ENCODE results near the gene SPNS2.

Gene SPNS2

GRCh38 chr17:4550534-4551039, 51.9 kb downstream of the SPNS2 start:
- DNase-seq (ENCODE audit: low spot score): no peak

GRCh38 chr17:4551141-4551540, 52.5 kb downstream of the SPNS2 start:
- DNase-seq (ENCODE audit: low spot score): no peak

GRCh38 chr17:4551796-4552525, 53.3 kb downstream of the SPNS2 start:
- no peak for DNase-seq (ENCODE audit: low spot score)

GRCh38 chr17:4553669-4554068, 55.0 kb downstream of the SPNS2 start:
- DNase-seq (ENCODE audit: low spot score): no peak

GRCh38 chr17:4554441-4554996, 55.8 kb downstream of the SPNS2 start:
- no peak for DNase-seq (ENCODE audit: low spot score)

GRCh38 chr17:4554997-4555799, 56.5 kb downstream of the SPNS2 start, which contains the start of gene MYBBP1A:
MYBBP1A (minus strand) TSS chr17:4555384; CDS start chr17:4555324, 60 bp downstream.
- DNase-seq (ENCODE audit: low spot score): peak; percentile 97

- no peak for DNase-seq (ENCODE audit: low spot score)
These were observed 57.4 kb downstream of the SPNS2 start for GRCh38 chr17:4555873-4556759.

- DNase-seq (ENCODE audit: low spot score): no peak
These were observed 58.3 kb downstream of the SPNS2 start for GRCh38 chr17:4556996-4557395.

- no peak for DNase-seq (ENCODE audit: low spot score)
These were observed 59.1 kb downstream of the SPNS2 start for GRCh38 chr17:4557626-4558346.

- DNase-seq (ENCODE audit: low spot score): no peak
These were observed 59.8 kb downstream of the SPNS2 start for GRCh38 chr17:4558347-4558971.

- DNase-seq (ENCODE audit: low spot score): no peak
These were observed 60.6 kb downstream of the SPNS2 start for GRCh38 chr17:4559139-4559791.

GRCh38 chr17:4559966-4560365, 61.3 kb downstream of the SPNS2 start:
- DNase-seq (ENCODE audit: low spot score): no peak

- no peak for DNase-seq (ENCODE audit: low spot score)
These were observed 61.7 kb downstream of the SPNS2 start, which contains the start of gene GGT6 for GRCh38 chr17:4560421-4560820. GGT6 (minus strand) TSS chr17:4560577; CDS start chr17:4560521, 56 bp downstream.

GRCh38 chr17:4560837-4561256, 62.2 kb downstream of the SPNS2 start:
- no peak for DNase-seq (ENCODE audit: low spot score)

- no peak for DNase-seq (ENCODE audit: low spot score)
These were observed 63.6 kb downstream of the SPNS2 start for GRCh38 chr17:4562015-4562969.

GRCh38 chr17:4565209-4566141, 66.8 kb downstream of the SPNS2 start:
- peak; percentile 81 for DNase-seq (ENCODE audit: low spot score)

GRCh38 chr17:4566785-4567184, 68.1 kb downstream of the SPNS2 start:
- peak; percentile 53 for DNase-seq (ENCODE audit: low spot score)

- no peak for DNase-seq (ENCODE audit: low spot score)
These were observed 70.9 kb downstream of the SPNS2 start for GRCh38 chr17:4569591-4569990.

Measured in kidney capillary endothelial cell (primary cell).